ENCODE results near the gene DPM3. TPM values are rescaled to one million over a fixed set of nuclear protein-coding genes. Genes with fewer than 3 reads are reported as not detected.

The DPM3 gene
- total and polyA plus RNA-seq, 2 of the 13 experiments (the other 11 are each of a cell fraction or from before 2014, with no cell fraction given), result 23.2 to 53.4 TPM

GRCh38 chr1:155172732-155173477, 32.6 kb upstream of the DPM3 start, which contains the start of gene KRTCAP2 (continued):
- no peak for TF ChIP-seq ZNF800 (CRISPR knock-in tag; IDR thresholded peaks at IDR 0.05)
- TF ChIP-seq FOXJ3 (CRISPR knock-in tag; IDR thresholded peaks at IDR 0.05; ENCODE audit: borderline replicate concordance), result peak; percentile 42; the same call in 1 of the 2 replicates
- no peak; the same call in 1 of the 2 replicates for TF ChIP-seq CSRNP1 (CRISPR knock-in tag; IDR thresholded peaks at IDR 0.05)
- no peak for TF ChIP-seq IKZF4 (CRISPR knock-in tag; IDR thresholded peaks at IDR 0.05; ENCODE audit: borderline replicate concordance, low read depth, not compliant biosample characterization)
- TF ChIP-seq RBM22 (optimal IDR thresholded peaks at IDR 0.05; ENCODE audit: low read length), result no peak
- no peak for TF ChIP-seq CBX2 (IDR thresholded peaks at IDR 0.05; ENCODE audit: low read depth, low read length)
- TF ChIP-seq CBX2 (CRISPR knock-in tag; IDR thresholded peaks at IDR 0.05; ENCODE audit: low read depth), result no peak
- TF ChIP-seq JUNB (CRISPR knock-in tag; IDR thresholded peaks at IDR 0.05; ENCODE audit: borderline replicate concordance), result no peak
- TF ChIP-seq ZFP41 (CRISPR knock-in tag; IDR thresholded peaks at IDR 0.05; ENCODE audit: borderline replicate concordance), result no peak
- no peak for TF ChIP-seq PLSCR1 (CRISPR knock-in tag; IDR thresholded peaks at IDR 0.05; ENCODE audit: borderline replicate concordance)
- peak; percentile 95 for TF ChIP-seq THAP11 (CRISPR knock-in tag; IDR thresholded peaks at IDR 0.05)
- TF ChIP-seq MAFG (CRISPR knock-in tag; IDR thresholded peaks at IDR 0.05), result no peak
- TF ChIP-seq ZNF235 (CRISPR knock-in tag; IDR thresholded peaks at IDR 0.05; ENCODE audit: borderline replicate concordance), result peak; percentile 57; the same call in 1 of the 2 replicates
- TF ChIP-seq ZFP82 (CRISPR knock-in tag; IDR thresholded peaks at IDR 0.05; ENCODE audit: borderline replicate concordance), result no peak
- TF ChIP-seq ZXDC (CRISPR knock-in tag; IDR thresholded peaks at IDR 0.05), result no peak
- peak; percentile 39 for TF ChIP-seq YY1 (IDR thresholded peaks at IDR 0.05; ENCODE audit: insufficient read depth, insufficient replicate concordance, low read depth, low read length)
- TF ChIP-seq ZNF724P (CRISPR knock-in tag; IDR thresholded peaks at IDR 0.05; ENCODE audit: borderline replicate concordance), result no peak
- no peak for TF ChIP-seq FOXA1 (IDR thresholded peaks at IDR 0.05)
- no peak for TF ChIP-seq FOXA1 (CRISPR knock-in tag; IDR thresholded peaks at IDR 0.05)
- peak; percentile 63; the same call in 1 of the 2 replicates for TF ChIP-seq ZBTB7B (CRISPR knock-in tag; IDR thresholded peaks at IDR 0.05)
- TF ChIP-seq TAF1 (CRISPR knock-in tag; IDR thresholded peaks at IDR 0.05), result peak; percentile 81
- TF ChIP-seq DR1 (CRISPR knock-in tag; IDR thresholded peaks at IDR 0.05), result peak; percentile 72; the same call in 1 of the 2 replicates
- no peak for TF ChIP-seq ZNF891 (CRISPR knock-in tag; IDR thresholded peaks at IDR 0.05)
- no peak for TF ChIP-seq ARNT (IDR thresholded peaks at IDR 0.05)
